Esophagus (tissue), 2 donors: Measurements from ENCODE around the gene NCAM1. TPM values are rescaled to one million over a fixed set of nuclear protein-coding genes. Genes with fewer than 3 reads are reported as not detected.

ENCODE experiments used
- H3K27ac ChIP-seq, 2 donors: one replicate each; pipeline ENCODE4 v1.5.1; 2013; ENCODE audit warnings: low read depth in 2 of 2, mild to moderate bottlenecking in 2 of 2, inconsistent platforms in 1 of 2, low read length in 1 of 2, moderate library complexity in 1 of 2
- H3K27me3 ChIP-seq, 2 donors: one replicate each; pipeline ENCODE4 v1.6.1; 2013; ENCODE audit warnings: low read length in 2 of 2, control low read depth in 1 of 2, mild to moderate bottlenecking in 1 of 2; ENCODE audit not compliant: insufficient read depth in 2 of 2, control insufficient read depth in 1 of 2
- H3K36me3 ChIP-seq, 2 donors: one replicate each; pipeline ENCODE4 v1.6.1; 2013; ENCODE audit warnings: low read length in 1 of 2; ENCODE audit not compliant: control insufficient read depth in 2 of 2, insufficient read depth in 2 of 2
- H3K4me1 ChIP-seq, 2 donors: one replicate each; pipeline ENCODE4 v1.6.1; 2013; ENCODE audit warnings: low read length in 1 of 2; ENCODE audit not compliant: control insufficient read depth in 2 of 2, insufficient read depth in 2 of 2
- H3K4me3 ChIP-seq, 2 donors: one replicate each; pipeline ENCODE4 v1.5.1; 2013; ENCODE audit warnings: low read length in 2 of 2, mild to moderate bottlenecking in 2 of 2, low read depth in 1 of 2, moderate library complexity in 1 of 2
- H3K9me3 ChIP-seq, 2 donors: one replicate each; pipeline ENCODE4 v1.6.1; 2013; ENCODE audit warnings: mild to moderate bottlenecking in 2 of 2, low read depth in 1 of 2, low read length in 1 of 2, moderate library complexity in 1 of 2; ENCODE audit not compliant: control insufficient read depth in 2 of 2, insufficient read depth in 1 of 2
- WGBS, 2 donors: extraction: QIAGEN DNeasy Blood & Tissue Kit; methylation state at CpG; one replicate each; pipeline ENCODE4 v1.1.7; 2013; 5-methylcytosine and 5-hydroxymethylcytosine counted together
- polyA plus RNA-seq, 2 donors: library from polyadenylated mRNA; stranded (reverse); fragments of 200-250 nt; gene quantifications; one replicate each; pipeline ENCODE4 v1.2.3, GENCODE V29; 2013
- donor health status: healthy with polysubstance abuse.
- donor health status: Bipolar disorder and iron deficiency.

Gene NCAM1
- polyA plus RNA-seq, 2 donors = 1.7 to 2.2 TPM

- H3K36me3 ChIP-seq = no peaks in the 10 kb centered on the region
- H3K4me3 ChIP-seq = no peak overlapping the region
- no peaks in the 10 kb centered on the region for H3K4me1 ChIP-seq
- H3K9me3 ChIP-seq = no peaks in the 10 kb centered on the region
- H3K27me3 ChIP-seq = no peaks in the 10 kb centered on the region
- H3K27ac ChIP-seq = no peak overlapping the region
- WGBS, 2 donors = 54 to 59% methylated on average over 4 of the region's 4 CpGs
Measured at GRCh38 chr11:113255096-113255495, 293.9 kb downstream of the NCAM1 start.

- Histone ChIP-seq H3K4me1 (no peaks in the 10 kb centered on the region), H3K4me3 (no peak overlapping the region), H3K27me3 (no peaks in the 10 kb centered on the region), H3K27ac (no peak overlapping the region), H3K9me3 (no peaks in the 10 kb centered on the region), H3K36me3 (no peaks in the 10 kb centered on the region)
- 90 to 93% methylated on average over 6 of the region's 6 CpGs for WGBS, 2 donors
Measured at GRCh38 chr11:113255741-113256140, 294.5 kb downstream of the NCAM1 start.

GRCh38 chr11:113256431-113257202 is 295.4 kb downstream of the NCAM1 start:
- 74 to 75% methylated on average over 3 of the region's 3 CpGs for WGBS, 2 donors
- no peak overlapping the region for H3K4me3 ChIP-seq

GRCh38 chr11:113260096-113260425 is 298.8 kb downstream of the NCAM1 start:
- 94 to 95% methylated on average over 9 of the region's 9 CpGs for WGBS, 2 donors
- Histone ChIP-seq H3K27ac (no peak overlapping the region), H3K27me3 (no peaks in the 10 kb centered on the region), H3K4me1 (no peaks in the 10 kb centered on the region), H3K9me3 (no peaks in the 10 kb centered on the region), H3K4me3 (no peak overlapping the region), H3K36me3 (peaks cover 0 to 1% of the 10 kb centered on the region in 2 donors)

More at GRCh38 chr11:113256431-113257202, 295.4 kb downstream of the NCAM1 start:
- Histone ChIP-seq H3K27me3 (no peaks in the 10 kb centered on the region), H3K9me3 (no peaks in the 10 kb centered on the region), H3K27ac (no peak overlapping the region), H3K36me3 (no peaks in the 10 kb centered on the region), H3K4me1 (no peaks in the 10 kb centered on the region)

GRCh38 chr11:113260541-113260940 is 299.3 kb downstream of the NCAM1 start:
- 80 to 95% methylated on average over 1 of the region's 1 CpG for WGBS, 2 donors
- no peaks in the 10 kb centered on the region for H3K27me3 ChIP-seq
- H3K27ac ChIP-seq = no peak overlapping the region
- H3K36me3 ChIP-seq = peaks cover 0 to 1% of the 10 kb centered on the region in 2 donors
- no peaks in the 10 kb centered on the region for H3K4me1 ChIP-seq
- no peaks in the 10 kb centered on the region for H3K9me3 ChIP-seq
- H3K4me3 ChIP-seq = no peak overlapping the region

GRCh38 chr11:113261709-113262475 is 300.7 kb downstream of the NCAM1 start:
- no peak overlapping the region for H3K27ac ChIP-seq
- 83 to 85% methylated on average over 10 of the region's 10 CpGs for WGBS, 2 donors
- no peak overlapping the region for H3K4me3 ChIP-seq
- peaks cover 0 to 1% of the 10 kb centered on the region in 2 donors for H3K36me3 ChIP-seq
- no peaks in the 10 kb centered on the region for H3K9me3 ChIP-seq
- no peaks in the 10 kb centered on the region for H3K27me3 ChIP-seq
- H3K4me1 ChIP-seq = no peaks in the 10 kb centered on the region

GRCh38 chr11:113262594-113262993 is 301.4 kb downstream of the NCAM1 start:
- Histone ChIP-seq H3K36me3 (peaks cover 0 to 1% of the 10 kb centered on the region in 2 donors), H3K4me3 (no peak overlapping the region), H3K27me3 (no peaks in the 10 kb centered on the region), H3K27ac (no peak overlapping the region), H3K4me1 (no peaks in the 10 kb centered on the region), H3K9me3 (no peaks in the 10 kb centered on the region)
- 66 to 69% methylated on average over 2 of the region's 2 CpGs for WGBS, 2 donors

- no peaks in the 10 kb centered on the region for H3K9me3 ChIP-seq
- H3K27me3 ChIP-seq = no peaks in the 10 kb centered on the region
- 67 to 68% methylated on average over 9 of the region's 9 CpGs for WGBS, 2 donors
- H3K4me3 ChIP-seq = no peak overlapping the region
- no peak overlapping the region for H3K27ac ChIP-seq
- peaks cover 0 to 1% of the 10 kb centered on the region in 2 donors for H3K36me3 ChIP-seq
- no peaks in the 10 kb centered on the region for H3K4me1 ChIP-seq
Measured at GRCh38 chr11:113263458-113264259, 302.4 kb downstream of the NCAM1 start.

- Histone ChIP-seq H3K9me3 (no peaks in the 10 kb centered on the region), H3K4me3 (no peak overlapping the region), H3K27me3 (no peaks in the 10 kb centered on the region), H3K27ac (no peak overlapping the region), H3K36me3 (peaks cover 0 to 1% of the 10 kb centered on the region in 2 donors), H3K4me1 (no peaks in the 10 kb centered on the region)
- 69 to 85% methylated on average over 2 of the region's 2 CpGs for WGBS, 2 donors
Measured at GRCh38 chr11:113265362-113265761, 304.1 kb downstream of the NCAM1 start.
